Activated CD8-positive, alpha-beta T cell treated with anti-CD3 and anti-CD28 coated beads, Interleukin-2, amount 10 ng/mL, durations not matched to agents 7 days and 5 days (primary cell): ENCODE measurements around the gene LPXN. TPM values are rescaled to one million over a fixed set of nuclear protein-coding genes. Genes with fewer than 3 reads are reported as not detected.
"Not testable (repeated sequence)": the region's sequence is repeated elsewhere in the genome, so short reads cannot be mapped to it uniquely, and the experiment has no call there.

Source experiments
- ATAC-seq: fragments of 150-1000 bp; cut with Tn5 transposase; one replicate; pipeline ENCODE4 v1.10.0; 2021; ENCODE audit warnings: moderate library complexity
- CTCF ChIA-PET: fragments of 350-600 bp; sonication (Branson Sonifier 250); formaldehyde crosslinking; loops from one replicate; lab custom pipeline; 2021; ENCODE audit warnings: antibody characterized with exemption; lab: Charles Lee
- POLR2A ChIA-PET: fragments of 350-600 bp; sonication (Branson Sonifier 250); formaldehyde crosslinking; loops from one replicate; lab custom pipeline; 2021; ENCODE audit warnings: antibody characterized with exemption; lab: Charles Lee
- DNase-seq: peaks from one replicate; pipeline ENCODE4 v3.0.0-alpha.2; 2020
- H3K27ac Mint-ChIP-seq: one replicate; pipeline ENCODE4 v1.8.0; 2021; ENCODE audit warnings: mild to moderate bottlenecking, mixed read lengths
- H3K27me3 Mint-ChIP-seq: one replicate; pipeline ENCODE4 v1.8.0; 2021; ENCODE audit warnings: low read depth, mixed read lengths
- H3K36me3 Mint-ChIP-seq: one replicate; pipeline ENCODE4 v1.8.0; 2021; ENCODE audit warnings: low read depth, mixed read lengths
- H3K4me1 Mint-ChIP-seq: one replicate; pipeline ENCODE4 v1.8.0; 2021; ENCODE audit warnings: low read depth, mixed read lengths
- H3K4me3 Mint-ChIP-seq: one replicate; pipeline ENCODE4 v1.8.0; 2021; ENCODE audit warnings: mild to moderate bottlenecking, mixed read lengths
- H3K9me3 Mint-ChIP-seq: one replicate; pipeline ENCODE4 v1.8.0; 2022; ENCODE audit warnings: mixed read lengths; ENCODE audit not compliant: insufficient read depth
- total RNA-seq, 2 experiments: library from RNA; stranded (reverse); gene quantifications; one replicate each; pipeline ENCODE4 v1.2.3, GENCODE V29; 2021

LPXN gene
- total RNA-seq, 2 experiments from 2014 or later: 159 to 169 TPM

- Mint-ChIP-seq H3K27me3 (no peaks in the 10 kb centered on the region), H3K4me3 (peak within 1 kb of the TSS; percentile 85), H3K4me1 (peaks cover 43% of the 10 kb centered on the region), H3K9me3 (no peaks in the 10 kb centered on the region), H3K36me3 (peaks cover 34% of the 10 kb centered on the region), H3K27ac (peak within 1 kb of the TSS; percentile 100)
- POLR2A ChIA-PET: interaction anchor here (1.2 to 3.0 kb wide), 6 partner anchors 10 to 1153 kb away, joined by 4 to 23 read pairs (median 5); no protein-coding TSS in a partner anchor
- DNase-seq (peak; percentile 98), ATAC-seq (peak; percentile 61)
- CTCF ChIA-PET: interaction anchor here (0.8 to 8.1 kb wide), 7 partner anchors 9 to 58 kb away, joined by 3 to 100 read pairs (median 8); no protein-coding TSS in a partner anchor
Observed at GRCh38 chr11:58578635-58579191, 3.1 kb upstream of the LPXN start, which contains the start of gene ZFP91. Gene ZFP91 (plus strand): TSS chr11:58579063. CDS start chr11:58579282, 219 bp downstream.

GRCh38 chr11:58578136-58578634 is 2.5 kb upstream of the LPXN start:
- ATAC-seq: peak; percentile 54
- H3K27me3 Mint-ChIP-seq: no peaks in the 10 kb centered on the region
- peak; percentile 95 for DNase-seq
- POLR2A ChIA-PET: interaction anchor here (0.7 to 3.0 kb wide), 15 partner anchors 10 to 1177 kb away, joined by 3 to 23 read pairs (median 4); partner anchors contain the start of genes FAM111B and STX3
- H3K36me3 Mint-ChIP-seq: peaks cover 37% of the 10 kb centered on the region
- no peaks in the 10 kb centered on the region for H3K9me3 Mint-ChIP-seq
- CTCF ChIA-PET: interaction anchor here (0.8 to 8.1 kb wide), 16 partner anchors 9 to 567 kb away, joined by 3 to 100 read pairs (median 3); no protein-coding TSS in a partner anchor
- peaks cover 45% of the 10 kb centered on the region for H3K4me1 Mint-ChIP-seq
- peak overlapping the region; percentile 85 for H3K4me3 Mint-ChIP-seq
- peak overlapping the region; percentile 100 for H3K27ac Mint-ChIP-seq

- ATAC-seq (peak; percentile 48), DNase-seq (peak; percentile 82)
- Mint-ChIP-seq H3K36me3 (peaks cover 35% of the 10 kb centered on the region), H3K27ac (peak overlapping the region; percentile 100), H3K9me3 (no peaks in the 10 kb centered on the region), H3K4me3 (peak overlapping the region; percentile 85), H3K27me3 (no peaks in the 10 kb centered on the region), H3K4me1 (peaks cover 42% of the 10 kb centered on the region)
- CTCF ChIA-PET: interaction anchor here (0.8 to 8.1 kb wide), 17 partner anchors 10 to 567 kb away, joined by 3 to 100 read pairs (median 3); no protein-coding TSS in a partner anchor
- POLR2A ChIA-PET: interaction anchor here (0.6 to 3.0 kb wide), 22 partner anchors 9 to 1178 kb away, joined by 3 to 23 read pairs (median 4); partner anchors contain the start of genes FAM111B and STX3
Observed at GRCh38 chr11:58577555-58578135, 2.0 kb upstream of the LPXN start.

- Mint-ChIP-seq H3K27ac (peak overlapping the region; percentile 100), H3K27me3 (no peaks in the 10 kb centered on the region), H3K4me1 (peaks cover 38% of the 10 kb centered on the region), H3K4me3 (peak overlapping the region; percentile 85), H3K9me3 (no peaks in the 10 kb centered on the region), H3K36me3 (peaks cover 37% of the 10 kb centered on the region)
- ChIA-PET CTCF (interaction anchor here (0.6 to 8.1 kb wide), 27 partner anchors 9 to 595 kb away, joined by 3 to 100 read pairs (median 5); partner anchors contain the start of gene DTX4), POLR2A (interaction anchor here (0.6 to 3.0 kb wide), 16 partner anchors 8 to 1179 kb away, joined by 3 to 23 read pairs (median 4); partner anchors contain the start of gene STX3)
- ATAC-seq (no peak), DNase-seq (no peak)
Observed at GRCh38 chr11:58576887-58577471, 1.3 kb upstream of the LPXN start.

- POLR2A ChIA-PET: interaction anchor here (1.3 to 1.7 kb wide), 3 partner anchors 13 to 49 kb away, joined by 3 to 5 read pairs (median 4); no protein-coding TSS in a partner anchor
- DNase-seq (no peak), ATAC-seq (no peak)
- no peaks in the 10 kb centered on the region for H3K27me3 Mint-ChIP-seq
- peak overlapping the region; percentile 85 for H3K4me3 Mint-ChIP-seq
- H3K36me3 Mint-ChIP-seq: peaks cover 40% of the 10 kb centered on the region
- peak overlapping the region; percentile 100 for H3K27ac Mint-ChIP-seq
- no peaks in the 10 kb centered on the region for H3K9me3 Mint-ChIP-seq
- peaks cover 41% of the 10 kb centered on the region for H3K4me1 Mint-ChIP-seq
- CTCF ChIA-PET: interaction anchor here (1.0 to 3.5 kb wide), 2 partner anchors 20 to 54 kb away, joined by 4 to 35 read pairs; no protein-coding TSS in a partner anchor
Observed at GRCh38 chr11:58574881-58575280, 775 bp downstream of the LPXN start.

GRCh38 chr11:58573451-58574104 is 2.1 kb downstream of the LPXN start:
- ChIA-PET POLR2A (interaction anchor here (0.7 to 2.0 kb wide), 8 partner anchors 9 to 533 kb away, joined by 3 to 6 read pairs (median 3); no protein-coding TSS in a partner anchor), CTCF (no interaction called here)
- ATAC-seq (peak; percentile 16), DNase-seq (peak; percentile 69)
- Mint-ChIP-seq H3K27me3 (no peaks in the 10 kb centered on the region), H3K4me3 (peak overlapping the region; percentile 85), H3K4me1 (peaks cover 53% of the 10 kb centered on the region), H3K27ac (peak overlapping the region; percentile 100), H3K9me3 (no peaks in the 10 kb centered on the region), H3K36me3 (peaks cover 49% of the 10 kb centered on the region)

- H3K36me3 Mint-ChIP-seq: peaks cover 56% of the 10 kb centered on the region
Observed at GRCh38 chr11:58572906-58573305, 2.8 kb downstream of the LPXN start.

GRCh38 chr11:58567889-58568512 is 7.7 kb downstream of the LPXN start:
- ATAC-seq (peak; percentile 95), DNase-seq (peak; percentile 85)
- Mint-ChIP-seq H3K27me3 (no peaks in the 10 kb centered on the region), H3K4me1 (peaks cover 66% of the 10 kb centered on the region), H3K36me3 (peaks cover 59% of the 10 kb centered on the region), H3K4me3 (peak overlapping the region; percentile 37), H3K9me3 (no peaks in the 10 kb centered on the region), H3K27ac (peak overlapping the region; percentile 74)
- CTCF ChIA-PET: interaction anchor here (0.6 to 4.4 kb wide), 39 partner anchors 8 to 1091 kb away, joined by 3 to 100 read pairs (median 5); partner anchors contain the start of genes CNTF, FAM111B, LPXN and ZFP91
- POLR2A ChIA-PET: interaction anchor here (0.6 to 2.9 kb wide), 6 partner anchors 10 to 827 kb away, joined by 3 to 23 read pairs (median 3); partner anchors contain the start of genes SELENOH and ZFP91

More at GRCh38 chr11:58572906-58573305, 2.8 kb downstream of the LPXN start:
- POLR2A ChIA-PET: interaction anchor here (0.7 to 2.0 kb wide), 5 partner anchors 9 to 533 kb away, joined by 3 to 6 read pairs (median 3); no protein-coding TSS in a partner anchor
- Mint-ChIP-seq H3K27ac (peak overlapping the region; percentile 100), H3K4me3 (peak overlapping the region; percentile 85), H3K4me1 (peaks cover 60% of the 10 kb centered on the region)
- H3K9me3 Mint-ChIP-seq, H3K27me3 Mint-ChIP-seq, DNase-seq, CTCF ChIA-PET, ATAC-seq: not testable (repeated sequence)

- ChIA-PET CTCF (interaction anchor here (1.0 to 2.2 kb wide), 4 partner anchors 12 to 919 kb away, joined by 3 to 7 read pairs (median 5); no protein-coding TSS in a partner anchor), POLR2A (interaction anchor here (0.6 to 1.4 kb wide), 4 partner anchors 9 to 38 kb away, joined by 3 to 9 read pairs (median 3); partner anchors contain the start of gene ZFP91)
- no peaks in the 10 kb centered on the region for H3K27me3 Mint-ChIP-seq
- H3K36me3 Mint-ChIP-seq: peaks cover 54% of the 10 kb centered on the region
- H3K27ac Mint-ChIP-seq: peak overlapping the region; percentile 20
- H3K4me1 Mint-ChIP-seq: peaks cover 60% of the 10 kb centered on the region
- no peak for ATAC-seq
- H3K4me3 Mint-ChIP-seq: no peak overlapping the region
- DNase-seq: no peak
- H3K9me3 Mint-ChIP-seq: no peaks in the 10 kb centered on the region
Observed at GRCh38 chr11:58564231-58564630, 11.4 kb downstream of the LPXN start.

GRCh38 chr11:58562375-58562800 is 13.3 kb downstream of the LPXN start:
- DNase-seq: no peak
- Mint-ChIP-seq H3K4me3 (no peak overlapping the region), H3K27ac (peak overlapping the region; percentile 49), H3K36me3 (peaks cover 44% of the 10 kb centered on the region), H3K4me1 (peaks cover 48% of the 10 kb centered on the region), H3K9me3 (no peaks in the 10 kb centered on the region), H3K27me3 (no peaks in the 10 kb centered on the region)
- ChIA-PET CTCF (interaction anchor here (1.9 kb wide), 2 partner anchors 15 to 68 kb away, joined by 5 to 6 read pairs; no protein-coding TSS in a partner anchor), POLR2A (interaction anchor here (1.4 kb wide), 1 partner anchor 12 kb away, joined by 5 read pairs; no protein-coding TSS in a partner anchor)
- ATAC-seq: peak; percentile 59
